ENCODE data around the gene TTLL10. TPM values are rescaled to one million over a fixed set of nuclear protein-coding genes. Genes with fewer than 3 reads are reported as not detected.

TTLL10 gene
- total and polyA plus RNA-seq, 2 experiments from 2014 or later, result 0.45 TPM; not detected in 1

DNA sequence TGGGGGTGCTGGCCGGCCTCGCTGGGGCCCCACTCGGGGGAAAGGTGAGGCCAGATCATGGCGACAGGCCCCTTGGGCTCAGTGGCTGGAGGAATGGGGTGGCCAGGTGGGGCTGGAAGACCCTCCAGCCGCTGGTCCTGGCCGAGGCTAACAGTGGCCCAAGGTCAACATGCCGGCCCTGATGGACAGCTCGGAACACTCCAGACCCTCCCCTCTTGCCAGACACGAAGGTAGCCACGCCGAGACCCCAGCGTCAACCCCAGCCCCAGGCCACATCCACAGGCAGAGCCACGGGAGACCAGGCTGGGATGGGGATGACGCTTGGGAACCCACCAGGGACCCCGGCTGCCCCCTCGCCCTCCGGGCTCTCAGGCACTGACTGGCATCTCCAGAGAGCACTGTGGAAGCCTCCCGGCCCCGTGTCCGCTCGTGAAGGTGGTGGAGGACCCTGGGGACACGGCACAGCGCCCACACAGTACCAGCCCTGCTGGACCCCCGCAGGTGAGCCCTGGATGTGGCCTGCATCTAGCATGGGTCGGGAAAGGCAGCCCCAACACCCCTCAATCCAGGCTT, 73.7 kb downstream of the TTLL10 start (continued):
- TF ChIP-seq, protein P1, sequence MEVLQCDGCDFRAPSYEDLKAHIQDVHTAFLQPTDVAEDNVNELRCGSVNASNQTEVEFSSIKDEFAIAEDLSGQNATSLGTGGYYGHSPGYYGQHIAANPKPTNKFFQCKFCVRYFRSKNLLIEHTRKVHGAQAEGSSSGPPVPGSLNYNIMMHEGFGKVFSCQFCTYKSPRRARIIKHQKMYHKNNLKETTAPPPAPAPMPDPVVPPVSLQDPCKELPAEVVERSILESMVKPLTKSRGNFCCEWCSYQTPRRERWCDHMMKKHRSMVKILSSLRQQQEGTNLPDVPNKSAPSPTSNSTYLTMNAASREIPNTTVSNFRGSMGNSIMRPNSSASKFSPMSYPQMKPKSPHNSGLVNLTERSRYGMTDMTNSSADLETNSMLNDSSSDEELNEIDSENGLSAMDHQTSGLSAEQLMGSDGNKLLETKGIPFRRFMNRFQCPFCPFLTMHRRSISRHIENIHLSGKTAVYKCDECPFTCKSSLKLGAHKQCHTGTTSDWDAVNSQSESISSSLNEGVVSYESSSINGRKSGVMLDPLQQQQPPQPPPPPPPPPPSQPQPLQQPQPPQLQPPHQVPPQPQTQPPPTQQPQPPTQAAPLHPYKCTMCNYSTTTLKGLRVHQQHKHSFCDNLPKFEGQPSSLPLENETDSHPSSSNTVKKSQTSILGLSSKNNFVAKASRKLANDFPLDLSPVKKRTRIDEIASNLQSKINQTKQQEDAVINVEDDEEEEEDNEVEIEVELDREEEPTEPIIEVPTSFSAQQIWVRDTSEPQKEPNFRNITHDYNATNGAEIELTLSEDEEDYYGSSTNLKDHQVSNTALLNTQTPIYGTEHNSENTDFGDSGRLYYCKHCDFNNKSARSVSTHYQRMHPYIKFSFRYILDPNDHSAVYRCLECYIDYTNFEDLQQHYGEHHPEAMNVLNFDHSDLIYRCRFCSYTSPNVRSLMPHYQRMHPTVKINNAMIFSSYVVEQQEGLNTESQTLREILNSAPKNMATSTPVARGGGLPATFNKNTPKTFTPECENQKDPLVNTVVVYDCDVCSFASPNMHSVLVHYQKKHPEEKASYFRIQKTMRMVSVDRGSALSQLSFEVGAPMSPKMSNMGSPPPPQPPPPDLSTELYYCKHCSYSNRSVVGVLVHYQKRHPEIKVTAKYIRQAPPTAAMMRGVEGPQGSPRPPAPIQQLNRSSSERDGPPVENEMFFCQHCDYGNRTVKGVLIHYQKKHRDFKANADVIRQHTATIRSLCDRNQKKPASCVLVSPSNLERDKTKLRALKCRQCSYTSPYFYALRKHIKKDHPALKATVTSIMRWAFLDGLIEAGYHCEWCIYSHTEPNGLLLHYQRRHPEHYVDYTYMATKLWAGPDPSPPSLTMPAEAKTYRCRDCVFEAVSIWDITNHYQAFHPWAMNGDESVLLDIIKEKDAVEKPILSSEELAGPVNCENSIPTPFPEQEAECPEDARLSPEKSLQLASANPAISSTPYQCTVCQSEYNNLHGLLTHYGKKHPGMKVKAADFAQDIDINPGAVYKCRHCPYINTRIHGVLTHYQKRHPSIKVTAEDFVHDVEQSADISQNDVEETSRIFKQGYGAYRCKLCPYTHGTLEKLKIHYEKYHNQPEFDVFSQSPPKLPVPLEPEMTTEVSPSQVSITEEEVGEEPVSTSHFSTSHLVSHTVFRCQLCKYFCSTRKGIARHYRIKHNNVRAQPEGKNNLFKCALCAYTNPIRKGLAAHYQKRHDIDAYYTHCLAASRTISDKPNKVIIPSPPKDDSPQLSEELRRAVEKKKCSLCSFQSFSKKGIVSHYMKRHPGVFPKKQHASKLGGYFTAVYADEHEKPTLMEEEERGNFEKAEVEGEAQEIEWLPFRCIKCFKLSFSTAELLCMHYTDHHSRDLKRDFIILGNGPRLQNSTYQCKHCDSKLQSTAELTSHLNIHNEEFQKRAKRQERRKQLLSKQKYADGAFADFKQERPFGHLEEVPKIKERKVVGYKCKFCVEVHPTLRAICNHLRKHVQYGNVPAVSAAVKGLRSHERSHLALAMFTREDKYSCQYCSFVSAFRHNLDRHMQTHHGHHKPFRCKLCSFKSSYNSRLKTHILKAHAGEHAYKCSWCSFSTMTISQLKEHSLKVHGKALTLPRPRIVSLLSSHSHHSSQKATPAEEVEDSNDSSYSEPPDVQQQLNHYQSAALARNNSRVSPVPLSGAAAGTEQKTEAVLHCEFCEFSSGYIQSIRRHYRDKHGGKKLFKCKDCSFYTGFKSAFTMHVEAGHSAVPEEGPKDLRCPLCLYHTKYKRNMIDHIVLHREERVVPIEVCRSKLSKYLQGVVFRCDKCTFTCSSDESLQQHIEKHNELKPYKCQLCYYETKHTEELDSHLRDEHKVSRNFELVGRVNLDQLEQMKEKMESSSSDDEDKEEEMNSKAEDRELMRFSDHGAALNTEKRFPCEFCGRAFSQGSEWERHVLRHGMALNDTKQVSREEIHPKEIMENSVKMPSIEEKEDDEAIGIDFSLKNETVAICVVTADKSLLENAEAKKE (CRISPR knock-in tag; IDR thresholded peaks at IDR 0.05), result no peak
- TF ChIP-seq JUNB (IDR thresholded peaks at IDR 0.05; ENCODE audit: unreplicated experiment) (no peak), POLR2AphosphoS5 (IDR thresholded peaks at IDR 0.05; ENCODE audit: low read depth) (no peak), NANOG (IDR thresholded peaks at IDR 0.05; ENCODE audit: borderline replicate concordance) (no peak), ZNF114 (CRISPR knock-in tag; IDR thresholded peaks at IDR 0.05) (no peak), ZNF331 (CRISPR knock-in tag; IDR thresholded peaks at IDR 0.05; ENCODE audit: low read depth) (no peak)
- TF ChIP-seq, protein P2, sequence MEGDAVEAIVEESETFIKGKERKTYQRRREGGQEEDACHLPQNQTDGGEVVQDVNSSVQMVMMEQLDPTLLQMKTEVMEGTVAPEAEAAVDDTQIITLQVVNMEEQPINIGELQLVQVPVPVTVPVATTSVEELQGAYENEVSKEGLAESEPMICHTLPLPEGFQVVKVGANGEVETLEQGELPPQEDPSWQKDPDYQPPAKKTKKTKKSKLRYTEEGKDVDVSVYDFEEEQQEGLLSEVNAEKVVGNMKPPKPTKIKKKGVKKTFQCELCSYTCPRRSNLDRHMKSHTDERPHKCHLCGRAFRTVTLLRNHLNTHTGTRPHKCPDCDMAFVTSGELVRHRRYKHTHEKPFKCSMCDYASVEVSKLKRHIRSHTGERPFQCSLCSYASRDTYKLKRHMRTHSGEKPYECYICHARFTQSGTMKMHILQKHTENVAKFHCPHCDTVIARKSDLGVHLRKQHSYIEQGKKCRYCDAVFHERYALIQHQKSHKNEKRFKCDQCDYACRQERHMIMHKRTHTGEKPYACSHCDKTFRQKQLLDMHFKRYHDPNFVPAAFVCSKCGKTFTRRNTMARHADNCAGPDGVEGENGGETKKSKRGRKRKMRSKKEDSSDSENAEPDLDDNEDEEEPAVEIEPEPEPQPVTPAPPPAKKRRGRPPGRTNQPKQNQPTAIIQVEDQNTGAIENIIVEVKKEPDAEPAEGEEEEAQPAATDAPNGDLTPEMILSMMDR (conservative IDR thresholded peaks at IDR 0.05; ENCODE audit: low read depth in 2 of 2), result no peak
- TF ChIP-seq, protein P3, sequence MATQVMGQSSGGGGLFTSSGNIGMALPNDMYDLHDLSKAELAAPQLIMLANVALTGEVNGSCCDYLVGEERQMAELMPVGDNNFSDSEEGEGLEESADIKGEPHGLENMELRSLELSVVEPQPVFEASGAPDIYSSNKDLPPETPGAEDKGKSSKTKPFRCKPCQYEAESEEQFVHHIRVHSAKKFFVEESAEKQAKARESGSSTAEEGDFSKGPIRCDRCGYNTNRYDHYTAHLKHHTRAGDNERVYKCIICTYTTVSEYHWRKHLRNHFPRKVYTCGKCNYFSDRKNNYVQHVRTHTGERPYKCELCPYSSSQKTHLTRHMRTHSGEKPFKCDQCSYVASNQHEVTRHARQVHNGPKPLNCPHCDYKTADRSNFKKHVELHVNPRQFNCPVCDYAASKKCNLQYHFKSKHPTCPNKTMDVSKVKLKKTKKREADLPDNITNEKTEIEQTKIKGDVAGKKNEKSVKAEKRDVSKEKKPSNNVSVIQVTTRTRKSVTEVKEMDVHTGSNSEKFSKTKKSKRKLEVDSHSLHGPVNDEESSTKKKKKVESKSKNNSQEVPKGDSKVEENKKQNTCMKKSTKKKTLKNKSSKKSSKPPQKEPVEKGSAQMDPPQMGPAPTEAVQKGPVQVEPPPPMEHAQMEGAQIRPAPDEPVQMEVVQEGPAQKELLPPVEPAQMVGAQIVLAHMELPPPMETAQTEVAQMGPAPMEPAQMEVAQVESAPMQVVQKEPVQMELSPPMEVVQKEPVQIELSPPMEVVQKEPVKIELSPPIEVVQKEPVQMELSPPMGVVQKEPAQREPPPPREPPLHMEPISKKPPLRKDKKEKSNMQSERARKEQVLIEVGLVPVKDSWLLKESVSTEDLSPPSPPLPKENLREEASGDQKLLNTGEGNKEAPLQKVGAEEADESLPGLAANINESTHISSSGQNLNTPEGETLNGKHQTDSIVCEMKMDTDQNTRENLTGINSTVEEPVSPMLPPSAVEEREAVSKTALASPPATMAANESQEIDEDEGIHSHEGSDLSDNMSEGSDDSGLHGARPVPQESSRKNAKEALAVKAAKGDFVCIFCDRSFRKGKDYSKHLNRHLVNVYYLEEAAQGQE (IDR thresholded peaks at IDR 0.05; ENCODE audit: unreplicated experiment), result no peak

MicroRNA genes within 50 kb of the gene (microRNA counts, 767-probe panel; counts per million panel counts)
- not detected for microRNA hsa-miR-200a-3p
- 8,528 counts per million, percentile 53 among the panel's probes with 10 or more counts for microRNA hsa-miR-200b-3p
- not detected for microRNA hsa-miR-429

Small RNA genes within 50 kb of the gene (microRNA-seq; reads per million reads assigned to microRNA genes)
- gene MIR200A (47.8 reads per million, percentile 56 among the genes with 10 or more reads in this experiment), gene MIR200B (293 reads per million, percentile 77 among the genes with 10 or more reads in this experiment), gene MIR429 (94.6 reads per million, percentile 63 among the genes with 10 or more reads in this experiment)

Small RNA genes within 50 kb of the gene (small RNA-seq; reads per million reads assigned to genes)
- gene MIR200A (ENCODE audit: low replicate concordance) (2.2 reads per million, percentile 82 among the genes with 10 or more reads in this experiment), gene MIR200B (ENCODE audit: low replicate concordance) (25.3 reads per million, percentile 98 among the genes with 10 or more reads in this experiment), gene MIR429 (ENCODE audit: low replicate concordance) (1.6 reads per million, percentile 76 among the genes with 10 or more reads in this experiment)

Other genes with a start within 250 kb of the TTLL10 start
- 0.14 and 0.19 TPM in 2 replicates for gene SAMD11, start 250.0 kb upstream of the TTLL10 start, total RNA-seq (2014; rRNA removed; shearing (Covaris generic))
- 0.40 and 0.47 TPM in 2 replicates for gene SAMD11, start 250.0 kb upstream of the TTLL10 start, polyA plus RNA-seq (2016; fragmentation: Nextera tagmentation; extraction: Ambion mirVana)
- 123 and 125 TPM in 2 replicates for gene NOC2L, start 214.6 kb upstream of the TTLL10 start, total RNA-seq (2014; rRNA removed; shearing (Covaris generic))
- 79.3 and 89.0 TPM in 2 replicates for gene NOC2L, start 214.6 kb upstream of the TTLL10 start, polyA plus RNA-seq (2016; fragmentation: Nextera tagmentation; extraction: Ambion mirVana)
- gene KLHL17, start 213.3 kb upstream of the TTLL10 start, total RNA-seq (2014; rRNA removed; shearing (Covaris generic)), result 27.8 and 37.1 TPM in 2 replicates
- 16.5 and 17.8 TPM in 2 replicates for gene KLHL17, start 213.3 kb upstream of the TTLL10 start, polyA plus RNA-seq (2016; fragmentation: Nextera tagmentation; extraction: Ambion mirVana)
- 2.2 and 3.3 TPM in 2 replicates for gene PLEKHN1, start 207.4 kb upstream of the TTLL10 start, total RNA-seq (2014; rRNA removed; shearing (Covaris generic))
- 0.94 and 1.4 TPM in 2 replicates for gene PLEKHN1, start 207.4 kb upstream of the TTLL10 start, polyA plus RNA-seq (2016; fragmentation: Nextera tagmentation; extraction: Ambion mirVana)
- gene PERM1, start 191.8 kb upstream of the TTLL10 start, total RNA-seq (2014; rRNA removed; shearing (Covaris generic)), result not detected in 2 replicates
- 0.66 and 1.1 TPM in 2 replicates for gene PERM1, start 191.8 kb upstream of the TTLL10 start, polyA plus RNA-seq (2016; fragmentation: Nextera tagmentation; extraction: Ambion mirVana)
- 2.3 and 4.8 TPM in 2 replicates for gene HES4, start 173.8 kb upstream of the TTLL10 start, total RNA-seq (2014; rRNA removed; shearing (Covaris generic))
- gene HES4, start 173.8 kb upstream of the TTLL10 start, polyA plus RNA-seq (2016; fragmentation: Nextera tagmentation; extraction: Ambion mirVana), result 6.7 and 7.9 TPM in 2 replicates
- 52.9 and 65.3 TPM in 2 replicates for gene ISG15, start 160.4 kb upstream of the TTLL10 start, total RNA-seq (2014; rRNA removed; shearing (Covaris generic))
- 101 and 113 TPM in 2 replicates for gene ISG15, start 160.4 kb upstream of the TTLL10 start, polyA plus RNA-seq (2016; fragmentation: Nextera tagmentation; extraction: Ambion mirVana)
- 144 and 185 TPM in 2 replicates for gene AGRN, start 153.8 kb upstream of the TTLL10 start, total RNA-seq (2014; rRNA removed; shearing (Covaris generic))
- gene AGRN, start 153.8 kb upstream of the TTLL10 start, polyA plus RNA-seq (2016; fragmentation: Nextera tagmentation; extraction: Ambion mirVana), result 12.3 and 13.2 TPM in 2 replicates
- not detected in 2 replicates for gene RNF223, start 99.6 kb upstream of the TTLL10 start, total RNA-seq (2014; rRNA removed; shearing (Covaris generic))
- not detected in 2 replicates for gene RNF223, start 99.6 kb upstream of the TTLL10 start, polyA plus RNA-seq (2016; fragmentation: Nextera tagmentation; extraction: Ambion mirVana)
- 21.3 and 21.5 TPM in 2 replicates for gene C1orf159, start 57.8 kb upstream of the TTLL10 start, total RNA-seq (2014; rRNA removed; shearing (Covaris generic))
- gene C1orf159, start 57.8 kb upstream of the TTLL10 start, polyA plus RNA-seq (2016; fragmentation: Nextera tagmentation; extraction: Ambion mirVana), result 9.6 and 9.9 TPM in 2 replicates
- 0.58 and 1.5 TPM in 2 replicates for gene TNFRSF18, start 32.7 kb downstream of the TTLL10 start, total RNA-seq (2014; rRNA removed; shearing (Covaris generic))
- gene TNFRSF18, start 32.7 kb downstream of the TTLL10 start, polyA plus RNA-seq (2016; fragmentation: Nextera tagmentation; extraction: Ambion mirVana), result 0.56 and 1.1 TPM in 2 replicates
- not detected in 2 replicates for gene TNFRSF4, start 40.3 kb downstream of the TTLL10 start, total RNA-seq (2014; rRNA removed; shearing (Covaris generic))
- not detected in 2 replicates for gene TNFRSF4, start 40.3 kb downstream of the TTLL10 start, polyA plus RNA-seq (2016; fragmentation: Nextera tagmentation; extraction: Ambion mirVana)
- 51.6 and 62.6 TPM in 2 replicates for gene SDF4, start 58.1 kb downstream of the TTLL10 start, total RNA-seq (2014; rRNA removed; shearing (Covaris generic))
- gene SDF4, start 58.1 kb downstream of the TTLL10 start, polyA plus RNA-seq (2016; fragmentation: Nextera tagmentation; extraction: Ambion mirVana), result 45.0 and 49.2 TPM in 2 replicates
- 26.5 and 33.5 TPM in 2 replicates for gene B3GALT6, start 58.4 kb downstream of the TTLL10 start, total RNA-seq (2014; rRNA removed; shearing (Covaris generic))
- gene B3GALT6, start 58.4 kb downstream of the TTLL10 start, polyA plus RNA-seq (2016; fragmentation: Nextera tagmentation; extraction: Ambion mirVana), result 5.5 and 9.3 TPM in 2 replicates
- 3.0 and 4.1 TPM in 2 replicates for gene C1QTNF12, start 72.8 kb downstream of the TTLL10 start, total RNA-seq (2014; rRNA removed; shearing (Covaris generic))
- gene C1QTNF12, start 72.8 kb downstream of the TTLL10 start, polyA plus RNA-seq (2016; fragmentation: Nextera tagmentation; extraction: Ambion mirVana), result 4.1 and 4.2 TPM in 2 replicates
- 70.2 and 73.5 TPM in 2 replicates for gene UBE2J2, start 100.0 kb downstream of the TTLL10 start, total RNA-seq (2014; rRNA removed; shearing (Covaris generic))
- 47.1 and 49.5 TPM in 2 replicates for gene UBE2J2, start 100.0 kb downstream of the TTLL10 start, polyA plus RNA-seq (2016; fragmentation: Nextera tagmentation; extraction: Ambion mirVana)
- gene SCNN1D, start 106.6 kb downstream of the TTLL10 start, total RNA-seq (2014; rRNA removed; shearing (Covaris generic)), result 0.70 and 1.4 TPM in 2 replicates
- 1.7 and 1.8 TPM in 2 replicates for gene SCNN1D, start 106.6 kb downstream of the TTLL10 start, polyA plus RNA-seq (2016; fragmentation: Nextera tagmentation; extraction: Ambion mirVana)
- 27.7 and 31.9 TPM in 2 replicates for gene ACAP3, start 134.1 kb downstream of the TTLL10 start, total RNA-seq (2014; rRNA removed; shearing (Covaris generic))
- 6.4 and 8.1 TPM in 2 replicates for gene ACAP3, start 134.1 kb downstream of the TTLL10 start, polyA plus RNA-seq (2016; fragmentation: Nextera tagmentation; extraction: Ambion mirVana)
- 49.9 and 55.8 TPM in 2 replicates for gene PUSL1, start 134.7 kb downstream of the TTLL10 start, total RNA-seq (2014; rRNA removed; shearing (Covaris generic))
- gene PUSL1, start 134.7 kb downstream of the TTLL10 start, polyA plus RNA-seq (2016; fragmentation: Nextera tagmentation; extraction: Ambion mirVana), result 41.5 and 43.9 TPM in 2 replicates
- 140 and 161 TPM in 2 replicates for gene INTS11, start 150.8 kb downstream of the TTLL10 start, total RNA-seq (2014; rRNA removed; shearing (Covaris generic))
- gene INTS11, start 150.8 kb downstream of the TTLL10 start, polyA plus RNA-seq (2016; fragmentation: Nextera tagmentation; extraction: Ambion mirVana), result 102 and 110 TPM in 2 replicates
- 12.9 and 13.5 TPM in 2 replicates for gene CPTP, start 150.9 kb downstream of the TTLL10 start, total RNA-seq (2014; rRNA removed; shearing (Covaris generic))
- 8.1 and 8.2 TPM in 2 replicates for gene CPTP, start 150.9 kb downstream of the TTLL10 start, polyA plus RNA-seq (2016; fragmentation: Nextera tagmentation; extraction: Ambion mirVana)
- 0.14 TPM in 1 of 2 replicates, not detected in the other for gene TAS1R3, start 157.4 kb downstream of the TTLL10 start, total RNA-seq (2014; rRNA removed; shearing (Covaris generic))
- gene TAS1R3, start 157.4 kb downstream of the TTLL10 start, polyA plus RNA-seq (2016; fragmentation: Nextera tagmentation; extraction: Ambion mirVana), result 0.12 TPM in 1 of 2 replicates, not detected in the other
- gene DVL1, start 175.5 kb downstream of the TTLL10 start, total RNA-seq (2014; rRNA removed; shearing (Covaris generic)), result 62.7 and 69.7 TPM in 2 replicates
- 13.5 and 15.4 TPM in 2 replicates for gene DVL1, start 175.5 kb downstream of the TTLL10 start, polyA plus RNA-seq (2016; fragmentation: Nextera tagmentation; extraction: Ambion mirVana)
- gene MXRA8, start 184.7 kb downstream of the TTLL10 start, total RNA-seq (2014; rRNA removed; shearing (Covaris generic)), result 11.7 and 17.2 TPM in 2 replicates
- gene MXRA8, start 184.7 kb downstream of the TTLL10 start, polyA plus RNA-seq (2016; fragmentation: Nextera tagmentation; extraction: Ambion mirVana), result 7.6 and 9.1 TPM in 2 replicates
- 156 and 167 TPM in 2 replicates for gene AURKAIP1, start 201.3 kb downstream of the TTLL10 start, total RNA-seq (2014; rRNA removed; shearing (Covaris generic))
- gene AURKAIP1, start 201.3 kb downstream of the TTLL10 start, polyA plus RNA-seq (2016; fragmentation: Nextera tagmentation; extraction: Ambion mirVana), result 355 and 369 TPM in 2 replicates
- 146 and 147 TPM in 2 replicates for gene CCNL2, start 225.5 kb downstream of the TTLL10 start, total RNA-seq (2014; rRNA removed; shearing (Covaris generic))
- 99.4 and 115 TPM in 2 replicates for gene CCNL2, start 225.5 kb downstream of the TTLL10 start, polyA plus RNA-seq (2016; fragmentation: Nextera tagmentation; extraction: Ambion mirVana)
- gene MRPL20, start 233.4 kb downstream of the TTLL10 start, total RNA-seq (2014; rRNA removed; shearing (Covaris generic)), result 158 and 173 TPM in 2 replicates
- gene MRPL20, start 233.4 kb downstream of the TTLL10 start, polyA plus RNA-seq (2016; fragmentation: Nextera tagmentation; extraction: Ambion mirVana), result 319 and 344 TPM in 2 replicates
- 1.7 and 1.8 TPM in 2 replicates for gene ANKRD65, start 247.4 kb downstream of the TTLL10 start, total RNA-seq (2014; rRNA removed; shearing (Covaris generic))
- 1.6 and 2.6 TPM in 2 replicates for gene ANKRD65, start 247.4 kb downstream of the TTLL10 start, polyA plus RNA-seq (2016; fragmentation: Nextera tagmentation; extraction: Ambion mirVana)

All from GM23338 (cell line).